ENCODE measurements around the gene HHAT. TPM values are rescaled to one million over a fixed set of nuclear protein-coding genes. Genes with fewer than 3 reads are reported as not detected.

HHAT gene
- total and polyA plus RNA-seq, 2 of the 13 experiments (the other 11 are each of a cell fraction or from before 2014, with no cell fraction given), result 2.6 to 4.9 TPM

GRCh38 chr1:210620867-210621488, 292.3 kb downstream of the HHAT start:
- ATAC-seq (no peak), DNase-seq (ENCODE audit: low spot score) (no peak), FAIRE-seq (no peak)
- intact Hi-C loops (cut with micrococcal nuclease; ENCODE audit: unreplicated experiment), result no loop called here
- H3K4me2 ChIP-seq (ENCODE audit: low read depth, low read length), result no peak overlapping the region
- no peak overlapping the region for H3K27ac ChIP-seq (ENCODE audit: extremely low read length, insufficient read depth, low read length)
- 77% methylated on average over 6 of the region's 6 CpGs for WGBS (ENCODE audit: low lambda C conversion rate)
- in situ Hi-C loops (cut with HindIII; ENCODE audit: extremely low pct_ligation_motif_present, low pct_unique_long_range_greater_than_20kb), result no loop called here
- POLR2A ChIA-PET, result no interaction called here
- H3K27me3 ChIP-seq (ENCODE audit: control insufficient read depth in 1 of 2, insufficient read depth in 2 of 2, low read length in 2 of 2), result no peaks in the 10 kb centered on the region; a peak in 1 of 5 replicates
- H2AFZ ChIP-seq (ENCODE audit: low read length), result no peak overlapping the region
- no TSS peak for BruUV-seq (replicated peaks)
- no peak for TF ChIP-seq ZNF160 (CRISPR knock-in tag; IDR thresholded peaks at IDR 0.05)
- TF ChIP-seq ZFP91 (CRISPR knock-in tag; IDR thresholded peaks at IDR 0.05; ENCODE audit: borderline replicate concordance), result no peak
- TF ChIP-seq PAX8 (CRISPR knock-in tag; IDR thresholded peaks at IDR 0.05; ENCODE audit: borderline replicate concordance), result no peak
- no peak for TF ChIP-seq XBP1 (CRISPR knock-in tag; IDR thresholded peaks at IDR 0.05)
- TF ChIP-seq FOXO4 (CRISPR knock-in tag; conservative IDR thresholded peaks at IDR 0.05), result no peak
- TF ChIP-seq MED1 (CRISPR knock-in tag; IDR thresholded peaks at IDR 0.05), result no peak
- no peak for TF ChIP-seq ZNF101 (CRISPR knock-in tag; IDR thresholded peaks at IDR 0.05; ENCODE audit: borderline replicate concordance, low read depth)
- no peak for TF ChIP-seq ZNF691 (CRISPR knock-in tag; IDR thresholded peaks at IDR 0.05; ENCODE audit: borderline replicate concordance, low read depth)
- no peak for TF ChIP-seq HOXA5 (CRISPR knock-in tag; IDR thresholded peaks at IDR 0.05)
- no peak for TF ChIP-seq ATF7 (IDR thresholded peaks at IDR 0.05)
- no peak for TF ChIP-seq ATF7 (CRISPR knock-in tag; IDR thresholded peaks at IDR 0.05)
- TF ChIP-seq ZNF512 (CRISPR knock-in tag; IDR thresholded peaks at IDR 0.05), result no peak
- no peak for TF ChIP-seq ASH2L (IDR thresholded peaks at IDR 0.05; ENCODE audit: insufficient read length, low read depth, low read length)
- TF ChIP-seq RBM22 (optimal IDR thresholded peaks at IDR 0.05; ENCODE audit: low read length), result no peak
- TF ChIP-seq ZNF781 (CRISPR knock-in tag; IDR thresholded peaks at IDR 0.05; ENCODE audit: borderline replicate concordance, not compliant biosample characterization), result no peak
- no peak for TF ChIP-seq ZNF296 (CRISPR knock-in tag; conservative IDR thresholded peaks at IDR 0.05)
- CTCF ChIA-PET (ENCODE audit: low intra/inter-chr PET ratio, low total read pairs), result no interaction called here
- H4K20me1 ChIP-seq (ENCODE audit: insufficient read depth, low read length), result no peaks in the 10 kb centered on the region
- H3K4me1 ChIP-seq (ENCODE audit: insufficient read depth, low read length), result no peaks in the 10 kb centered on the region
- H3K36me3 ChIP-seq (replicated peaks in 1 of 2; ENCODE audit: control insufficient read depth in 1 of 2, insufficient read depth in 2 of 2, low read length in 2 of 2), result no peaks in the 10 kb centered on the region
- no peak overlapping the region for H3K9ac ChIP-seq (ENCODE audit: insufficient read depth, low read depth, low read length)
- H3K4me3 ChIP-seq (replicated peaks in 1 of 3; ENCODE audit: insufficient read depth in 1 of 3, low read depth in 2 of 3, low read length in 3 of 3), result no peak overlapping the region
- H3K9me3 ChIP-seq (ENCODE audit: low read length), result no peaks in the 10 kb centered on the region
- no peaks in the 10 kb centered on the region for H3K79me2 ChIP-seq (ENCODE audit: insufficient read depth, low read length)
